Measurements from ENCODE around the gene AMMECR1L. TPM values are rescaled to one million over a fixed set of nuclear protein-coding genes. Genes with fewer than 3 reads are reported as not detected.
"Not testable (repeated sequence)": the region's sequence is repeated elsewhere in the genome, so short reads cannot be mapped to it uniquely, and the experiment has no call there.

The AMMECR1L gene
- polyA plus RNA-seq (2013, experiment 1 of 2) = 11.8 TPM
- 12.0 TPM for polyA plus RNA-seq (2013, experiment 2 of 2)

- DNase-seq (ENCODE audit: low spot score) = peak; percentile 54
- Histone ChIP-seq H3K4me2 (ENCODE audit: insufficient read depth, low read length, poor library complexity, severe bottlenecking) (peak within 1 kb of the TSS; percentile 50), H3K27ac (replicated peaks; ENCODE audit: low read length) (peak within 1 kb of the TSS; percentile 85), H3K9ac (ENCODE audit: low read depth, low read length, poor library complexity) (peak within 1 kb of the TSS; percentile 89), H3K36me3 (replicated peaks in 1 of 2; ENCODE audit: control insufficient read depth in 2 of 2, insufficient read depth in 2 of 2, low read length in 2 of 2) (peaks cover 3 to 41% of the 10 kb centered on the region in 2 donors), H3K4me3 (ENCODE audit: low read length in 2 of 2) (peak within 1 kb of the TSS; percentile 64 to 90), H4K8ac (ENCODE audit: low read depth, low read length) (peak within 1 kb of the TSS; percentile 89), H3K4me1 (ENCODE audit: control insufficient read depth in 2 of 2, insufficient read depth in 1 of 2, low read depth in 1 of 2, low read length in 2 of 2) (peaks cover 4 to 14% of the 10 kb centered on the region in 2 donors), H3K18ac (ENCODE audit: low read length) (peak within 1 kb of the TSS; percentile 89), H2AFZ (ENCODE audit: low read length) (peak within 1 kb of the TSS; percentile 89), H3K23ac (ENCODE audit: low read depth, low read length, poor library complexity) (peak within 1 kb of the TSS; percentile 76)
- not testable (repeated sequence) for H2BK15ac ChIP-seq (ENCODE audit: low read length); H2BK120ac ChIP-seq (ENCODE audit: low read depth, low read length); H2BK12ac ChIP-seq (ENCODE audit: low read length); H3K9me3 ChIP-seq (replicated peaks in 1 of 2; ENCODE audit: control insufficient read depth in 2 of 2, insufficient read depth in 1 of 2, low read depth in 1 of 2, low read length in 2 of 2); H3K27me3 ChIP-seq (ENCODE audit: control insufficient read depth in 3 of 3, insufficient read depth in 3 of 3, low read depth in 1 of 3, low read length in 3 of 3); H3K79me1 ChIP-seq (ENCODE audit: low read depth, low read length); H2AK5ac ChIP-seq (ENCODE audit: low read depth, low read length); H3K14ac ChIP-seq (ENCODE audit: low read length); H2BK5ac ChIP-seq (ENCODE audit: low read length); H3K4ac ChIP-seq (ENCODE audit: low read length); H4K91ac ChIP-seq (ENCODE audit: low read depth, low read length, poor library complexity)
- WGBS, 2 donors (ENCODE audit: extremely low coverage in 2 of 2, insufficient read length in 2 of 2, insufficient replicate concordance in 1 of 2) = no CpG with 5 or more reads among the region's 85 CpGs
These were observed at the start of gene AMMECR1L for GRCh38 chr2:127885780-127886592. Gene AMMECR1L, minus strand, starts transcription at chr2:127885956. Its CDS starts 11,722 bp downstream, at chr2:127874234.

GRCh38 chr2:127935337-127935736 is 49.6 kb upstream of the AMMECR1L start:
- Histone ChIP-seq H2BK15ac (ENCODE audit: low read length) (no peak overlapping the region), H4K91ac (ENCODE audit: low read depth, low read length, poor library complexity) (no peak overlapping the region), H2AK5ac (ENCODE audit: low read depth, low read length) (no peak overlapping the region), H2BK12ac (ENCODE audit: low read length) (no peak overlapping the region), H3K79me1 (ENCODE audit: low read depth, low read length) (no peaks in the 10 kb centered on the region), H3K9me3 (replicated peaks in 1 of 2; ENCODE audit: control insufficient read depth in 2 of 2, insufficient read depth in 1 of 2, low read depth in 1 of 2, low read length in 2 of 2) (no peaks in the 10 kb centered on the region), H2AFZ (ENCODE audit: low read length) (no peak overlapping the region), H3K14ac (ENCODE audit: low read length) (no peak overlapping the region), H3K4me3 (ENCODE audit: low read length in 2 of 2) (no peak overlapping the region), H2BK5ac (ENCODE audit: low read length) (no peak overlapping the region), H4K8ac (ENCODE audit: low read depth, low read length) (no peak overlapping the region), H3K4me1 (ENCODE audit: control insufficient read depth in 2 of 2, insufficient read depth in 1 of 2, low read depth in 1 of 2, low read length in 2 of 2) (no peaks in the 10 kb centered on the region), H3K4me2 (ENCODE audit: insufficient read depth, low read length, poor library complexity, severe bottlenecking) (no peak overlapping the region), H3K27ac (replicated peaks; ENCODE audit: low read length) (no peak overlapping the region), H3K4ac (ENCODE audit: low read length) (no peak overlapping the region), H3K18ac (ENCODE audit: low read length) (no peak overlapping the region), H3K36me3 (replicated peaks in 1 of 2; ENCODE audit: control insufficient read depth in 2 of 2, insufficient read depth in 2 of 2, low read length in 2 of 2) (peaks cover 0 to 2% of the 10 kb centered on the region in 2 donors), H3K9ac (ENCODE audit: low read depth, low read length, poor library complexity) (no peak overlapping the region), H3K27me3 (ENCODE audit: control insufficient read depth in 3 of 3, insufficient read depth in 3 of 3, low read depth in 1 of 3, low read length in 3 of 3) (no peaks in the 10 kb centered on the region), H3K23ac (ENCODE audit: low read depth, low read length, poor library complexity) (no peak overlapping the region), H2BK120ac (ENCODE audit: low read depth, low read length) (no peak overlapping the region)
- WGBS, 2 donors (ENCODE audit: extremely low coverage in 2 of 2, insufficient read length in 2 of 2, insufficient replicate concordance in 1 of 2) = no CpG with 5 or more reads among the region's 6 CpGs
- no peak for DNase-seq (ENCODE audit: low spot score)

GRCh38 chr2:127932199-127932876 is 46.6 kb upstream of the AMMECR1L start:
- H4K91ac ChIP-seq (ENCODE audit: low read depth, low read length, poor library complexity) = no peak overlapping the region
- WGBS, 2 donors (ENCODE audit: extremely low coverage in 2 of 2, insufficient read length in 2 of 2, insufficient replicate concordance in 1 of 2) = no CpG with 5 or more reads among the region's 7 CpGs
- no peak overlapping the region for H2AK5ac ChIP-seq (ENCODE audit: low read depth, low read length)
- H3K4me3 ChIP-seq (ENCODE audit: low read length in 2 of 2) = no peak overlapping the region
- no peak overlapping the region for H3K4me2 ChIP-seq (ENCODE audit: insufficient read depth, low read length, poor library complexity, severe bottlenecking)
- H2BK5ac ChIP-seq (ENCODE audit: low read length) = no peak overlapping the region
- no peaks in the 10 kb centered on the region for H3K79me1 ChIP-seq (ENCODE audit: low read depth, low read length)
- H3K36me3 ChIP-seq (replicated peaks in 1 of 2; ENCODE audit: control insufficient read depth in 2 of 2, insufficient read depth in 2 of 2, low read length in 2 of 2) = no peaks in the 10 kb centered on the region
- no peaks in the 10 kb centered on the region for H3K4me1 ChIP-seq (ENCODE audit: control insufficient read depth in 2 of 2, insufficient read depth in 1 of 2, low read depth in 1 of 2, low read length in 2 of 2)
- no peak overlapping the region for H4K8ac ChIP-seq (ENCODE audit: low read depth, low read length)
- H3K14ac ChIP-seq (ENCODE audit: low read length) = no peak overlapping the region
- no peak overlapping the region for H3K23ac ChIP-seq (ENCODE audit: low read depth, low read length, poor library complexity)
- no peak overlapping the region for H3K4ac ChIP-seq (ENCODE audit: low read length)
- H3K27ac ChIP-seq (replicated peaks; ENCODE audit: low read length) = no peak overlapping the region
- no peak for DNase-seq (ENCODE audit: low spot score)
- no peak overlapping the region for H2BK15ac ChIP-seq (ENCODE audit: low read length)
- H3K9ac ChIP-seq (ENCODE audit: low read depth, low read length, poor library complexity) = no peak overlapping the region
- no peak overlapping the region for H2AFZ ChIP-seq (ENCODE audit: low read length)
- no peaks in the 10 kb centered on the region for H3K9me3 ChIP-seq (replicated peaks in 1 of 2; ENCODE audit: control insufficient read depth in 2 of 2, insufficient read depth in 1 of 2, low read depth in 1 of 2, low read length in 2 of 2)
- no peak overlapping the region for H2BK12ac ChIP-seq (ENCODE audit: low read length)
- no peak overlapping the region for H3K18ac ChIP-seq (ENCODE audit: low read length)
- no peaks in the 10 kb centered on the region for H3K27me3 ChIP-seq (ENCODE audit: control insufficient read depth in 3 of 3, insufficient read depth in 3 of 3, low read depth in 1 of 3, low read length in 3 of 3)
- H2BK120ac ChIP-seq (ENCODE audit: low read depth, low read length) = no peak overlapping the region

GRCh38 chr2:127929449-127929848 is 43.7 kb upstream of the AMMECR1L start:
- Histone ChIP-seq H2BK5ac (ENCODE audit: low read length) (no peak overlapping the region), H3K27me3 (ENCODE audit: control insufficient read depth in 3 of 3, insufficient read depth in 3 of 3, low read depth in 1 of 3, low read length in 3 of 3) (no peaks in the 10 kb centered on the region), H4K91ac (ENCODE audit: low read depth, low read length, poor library complexity) (no peak overlapping the region), H3K4ac (ENCODE audit: low read length) (no peak overlapping the region), H3K36me3 (replicated peaks in 1 of 2; ENCODE audit: control insufficient read depth in 2 of 2, insufficient read depth in 2 of 2, low read length in 2 of 2) (no peaks in the 10 kb centered on the region), H3K4me2 (ENCODE audit: insufficient read depth, low read length, poor library complexity, severe bottlenecking) (no peak overlapping the region), H3K18ac (ENCODE audit: low read length) (no peak overlapping the region), H3K9me3 (replicated peaks in 1 of 2; ENCODE audit: control insufficient read depth in 2 of 2, insufficient read depth in 1 of 2, low read depth in 1 of 2, low read length in 2 of 2) (peaks cover 0 to 3% of the 10 kb centered on the region in 2 donors), H3K4me1 (ENCODE audit: control insufficient read depth in 2 of 2, insufficient read depth in 1 of 2, low read depth in 1 of 2, low read length in 2 of 2) (no peaks in the 10 kb centered on the region), H4K8ac (ENCODE audit: low read depth, low read length) (no peak overlapping the region), H2BK12ac (ENCODE audit: low read length) (no peak overlapping the region), H3K14ac (ENCODE audit: low read length) (no peak overlapping the region), H2BK120ac (ENCODE audit: low read depth, low read length) (no peak overlapping the region), H3K4me3 (ENCODE audit: low read length in 2 of 2) (no peak overlapping the region), H3K79me1 (ENCODE audit: low read depth, low read length) (no peaks in the 10 kb centered on the region), H2AK5ac (ENCODE audit: low read depth, low read length) (no peak overlapping the region), H3K27ac (replicated peaks; ENCODE audit: low read length) (no peak overlapping the region), H2AFZ (ENCODE audit: low read length) (no peak overlapping the region), H3K9ac (ENCODE audit: low read depth, low read length, poor library complexity) (no peak overlapping the region), H2BK15ac (ENCODE audit: low read length) (no peak overlapping the region), H3K23ac (ENCODE audit: low read depth, low read length, poor library complexity) (no peak overlapping the region)
- no peak for DNase-seq (ENCODE audit: low spot score)
- WGBS, 2 donors (ENCODE audit: extremely low coverage in 2 of 2, insufficient read length in 2 of 2, insufficient replicate concordance in 1 of 2) = no CpG with 5 or more reads among the region's 1 CpG
